Stimulated activated CD8-positive, alpha-beta memory T cell treated with anti-CD3 and anti-CD28 coated beads, Interleukin-4, amount 100 ng/mL, for 48 hours (primary cell): Measurements from ENCODE around the gene SRSF4.
"Not testable (repeated sequence)": the region's sequence is repeated elsewhere in the genome, so short reads cannot be mapped to it uniquely, and the experiment has no call there.

Experiments
- DNase-seq: peaks from one replicate; pipeline ENCODE4 v3.0.0-alpha.2; 2020

Gene SRSF4

GRCh38 chr1:29124366-29125236 lies 57.1 kb downstream of the SRSF4 start:
- DNase-seq: peak; percentile 82

- no peak for DNase-seq
Observed at GRCh38 chr1:29123887-29124365, 57.8 kb downstream of the SRSF4 start, which contains the start of gene TMEM200B. Gene TMEM200B, minus strand, starts transcription at chr1:29123903. Its CDS starts 2,075 bp downstream, at chr1:29121828.

- peak; percentile 49 for DNase-seq
Observed at GRCh38 chr1:29123053-29123886, 58.4 kb downstream of the SRSF4 start.

- DNase-seq: no peak
Observed at GRCh38 chr1:29122682-29123052, 59.0 kb downstream of the SRSF4 start.

GRCh38 chr1:29121936-29122681 lies 59.6 kb downstream of the SRSF4 start:
- no peak for DNase-seq

DNA sequence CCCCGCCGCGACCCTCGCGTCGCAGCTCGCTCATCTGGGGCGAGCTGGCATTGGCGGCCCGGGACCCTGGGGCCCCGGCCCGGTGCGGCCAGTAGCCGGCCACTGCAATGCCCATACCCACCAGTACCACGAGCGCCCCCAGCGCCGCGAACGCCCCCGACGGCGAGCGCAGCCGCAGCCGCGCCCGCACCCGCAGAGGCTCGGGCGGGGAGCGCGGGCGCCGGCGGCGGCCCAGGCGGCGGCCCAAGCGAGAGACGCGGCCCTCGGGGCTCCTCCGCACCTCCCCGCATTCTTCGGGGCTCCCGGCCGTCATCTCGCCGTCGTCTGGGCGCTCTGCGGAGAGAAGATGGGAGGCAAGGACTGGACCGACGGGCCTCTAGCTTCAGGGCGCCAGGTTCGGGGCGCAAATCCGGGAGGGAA lies 60.2 kb downstream of the SRSF4 start:
- no peak for DNase-seq

GRCh38 chr1:29120947-29121485 lies 60.7 kb downstream of the SRSF4 start:
- DNase-seq: peak; percentile 79

GRCh38 chr1:29120367-29120766 lies 61.3 kb downstream of the SRSF4 start:
- DNase-seq: no peak

GRCh38 chr1:29119121-29119929 lies 62.4 kb downstream of the SRSF4 start:
- DNase-seq: no peak

DNA sequence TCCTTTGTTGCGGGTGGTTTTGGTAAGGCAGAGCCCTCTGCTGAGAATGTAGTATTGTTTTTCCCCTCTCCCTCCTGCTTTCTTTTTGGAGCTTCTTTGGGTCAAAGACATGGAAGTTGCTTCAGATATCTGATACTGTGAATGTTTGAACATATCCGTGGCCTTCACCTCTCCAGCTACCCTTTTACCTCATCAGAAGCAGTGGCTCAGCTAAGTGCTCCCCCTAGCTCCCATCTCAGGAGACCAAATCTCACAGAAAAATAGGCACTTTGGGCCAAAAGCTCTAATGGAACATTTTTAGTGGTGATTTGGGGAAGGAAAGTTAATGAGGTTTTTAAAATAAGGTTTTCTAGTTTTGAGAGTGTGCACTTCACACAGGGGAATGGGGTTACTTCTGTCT lies 64.3 kb downstream of the SRSF4 start:
- DNase-seq: no peak

GRCh38 chr1:29114654-29115053 lies 67.0 kb downstream of the SRSF4 start:
- DNase-seq: no peak

- no peak for DNase-seq
Observed at GRCh38 chr1:29113413-29114117, 68.1 kb downstream of the SRSF4 start.

DNA sequence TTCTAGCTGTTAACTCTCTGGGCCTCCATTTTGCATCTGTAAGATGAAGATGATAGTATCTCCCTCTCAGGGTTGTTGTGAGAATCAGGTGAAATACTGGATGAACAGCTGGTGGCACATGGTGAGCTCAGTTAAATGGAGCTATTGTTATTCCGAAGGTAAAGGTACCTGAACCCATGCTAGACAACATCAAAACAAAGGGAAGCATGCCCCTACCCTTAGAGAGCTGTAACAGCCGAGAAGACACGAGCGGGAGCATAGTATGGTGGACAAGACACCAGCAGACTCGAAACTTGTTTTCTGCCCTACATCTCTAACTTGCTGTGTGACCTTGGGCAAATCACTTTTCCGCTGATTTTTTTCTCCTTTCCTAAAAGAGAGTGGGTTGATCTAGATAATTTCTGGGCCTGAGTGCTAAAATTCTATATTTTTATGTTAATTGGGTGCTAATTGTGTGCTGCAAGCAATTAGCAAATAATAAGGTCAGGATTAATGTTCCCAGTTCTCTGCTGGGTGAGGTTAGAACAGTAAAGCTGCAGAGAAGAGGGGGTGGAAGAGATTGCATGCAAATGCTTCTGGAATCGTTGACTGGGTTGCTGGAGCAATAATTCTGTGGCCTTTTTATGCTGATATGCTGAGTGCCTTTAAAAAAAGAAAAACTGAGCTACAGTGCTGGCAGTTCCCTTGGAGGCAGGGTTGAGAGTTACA lies 68.8 kb downstream of the SRSF4 start:
- no peak for DNase-seq

GRCh38 chr1:29108041-29108440 lies 73.7 kb downstream of the SRSF4 start:
- not testable (repeated sequence) for DNase-seq

DNA sequence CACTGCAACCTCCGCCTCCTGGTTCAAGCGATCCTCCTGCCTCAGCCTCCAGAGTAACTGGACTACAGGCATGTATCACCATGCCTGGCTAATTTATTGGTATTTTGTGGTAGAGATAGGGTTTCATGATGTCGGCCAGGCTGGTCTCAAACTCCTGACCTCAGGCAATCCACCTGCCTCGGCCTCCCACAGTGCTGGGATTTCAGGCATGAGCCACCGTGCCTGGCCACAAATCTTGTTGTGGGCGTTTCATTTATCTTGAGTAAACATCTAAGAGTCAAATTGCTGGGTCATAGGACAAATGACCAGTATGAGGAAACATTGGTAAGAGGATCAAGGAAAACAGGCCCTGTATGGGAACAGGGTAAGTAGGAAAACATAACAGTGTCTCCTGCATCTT lies 75.9 kb downstream of the SRSF4 start:
- DNase-seq: no peak

DNA sequence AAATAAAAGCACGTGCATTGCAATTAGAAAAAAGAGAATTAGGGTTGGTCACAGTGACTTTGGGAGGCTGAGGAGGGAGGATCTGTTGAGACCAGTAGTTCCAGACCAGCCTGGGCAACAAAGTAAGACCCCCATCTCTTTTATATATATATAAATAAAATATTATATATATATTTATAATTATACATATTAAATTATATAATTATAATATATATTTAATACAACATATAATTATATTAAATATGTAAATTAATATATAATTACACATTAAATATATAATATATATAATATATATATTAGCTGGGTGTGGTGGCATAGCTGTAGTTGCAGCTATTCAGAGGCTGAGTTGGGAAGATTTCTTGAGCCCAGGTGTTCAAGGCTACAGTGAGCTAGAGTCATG lies 81.2 kb downstream of the SRSF4 start:
- no peak for DNase-seq

- DNase-seq: no peak
Observed at GRCh38 chr1:29099286-29099685, 82.4 kb downstream of the SRSF4 start.
